H1 (cell line): ENCODE measurements around the gene CD46. TPM values are rescaled to one million over a fixed set of nuclear protein-coding genes. Genes with fewer than 3 reads are reported as not detected.

Experiments used
- CBX5 ChIP-seq: fragments of 300-800, 300-1000 bp; sonication (generic); IDR thresholded peaks from 2 replicates; pipeline ENCODE4 v1.7.1; 2016; ENCODE audit warnings: antibody characterized with exemption, low read length, low read depth
- CHD2 ChIP-seq: IDR thresholded peaks from 2 replicates; pipeline ENCODE4 v1.6.1; 2012; ENCODE audit warnings: low read length, improper control_type of control experiment
- CTBP2 ChIP-seq: IDR thresholded peaks from 2 replicates; pipeline ENCODE4 v1.7.0; 2011; ENCODE audit warnings: borderline replicate concordance, mild to moderate bottlenecking, moderate library complexity, mixed read lengths, low read length; ENCODE audit not compliant: insufficient read depth, insufficient read length
- EGR1 ChIP-seq: IDR thresholded peaks from 2 replicates; pipeline ENCODE4 v1.6.1; 2011; ENCODE audit warnings: low read depth, low read length, borderline replicate concordance
- EP300 ChIP-seq, 2 experiments: IDR thresholded peaks; 1 replicate in 1 of 2; 2 replicates in 1 of 2; pipeline ENCODE4 v1.6.1; 2011 to 2012; ENCODE audit warnings: low read depth in 2 of 2, low read length in 2 of 2, mild to moderate bottlenecking in 2 of 2, borderline replicate concordance in 1 of 2, inconsistent platforms in 1 of 2, moderate library complexity in 1 of 2
- GABPA ChIP-seq: IDR thresholded peaks from 2 replicates; pipeline ENCODE4 v1.6.1; 2011; ENCODE audit warnings: mild to moderate bottlenecking, low read length, moderate library complexity, borderline replicate concordance; ENCODE audit not compliant: insufficient read depth
- HDAC6 ChIP-seq: IDR thresholded peaks from one replicate; pipeline ENCODE4 v1.7.1; 2012; ENCODE audit warnings: low read depth, mild to moderate bottlenecking, inconsistent platforms, low read length, moderate library complexity
- JUND ChIP-seq: IDR thresholded peaks from 2 replicates; pipeline ENCODE4 v1.6.1; 2011; ENCODE audit warnings: mild to moderate bottlenecking, improper control_type of control experiment, low read length
- KDM4A ChIP-seq: IDR thresholded peaks from one replicate; pipeline ENCODE4 v1.7.1; 2012; ENCODE audit warnings: low read depth, mild to moderate bottlenecking, moderate library complexity, low read length, inconsistent platforms; ENCODE audit not compliant: severe bottlenecking
- POLR2A ChIP-seq, 2 experiments: IDR thresholded peaks; 1 replicate in 1 of 2; 2 replicates in 1 of 2; pipeline ENCODE4 v1.6.1; 2011; ENCODE audit warnings: low read depth in 2 of 2, low read length in 2 of 2, mild to moderate bottlenecking in 2 of 2; ENCODE audit errors: control extremely low read depth in 1 of 2
- POLR2AphosphoS5 ChIP-seq: IDR thresholded peaks from 2 replicates; pipeline ENCODE4 v1.6.1; 2011; ENCODE audit warnings: low read depth, low read length
- RBBP5 ChIP-seq: IDR thresholded peaks from 2 replicates; pipeline ENCODE4 v1.7.1; 2012; ENCODE audit warnings: low read depth, mild to moderate bottlenecking, inconsistent platforms, low read length, moderate library complexity, borderline replicate concordance
- SIN3A ChIP-seq, 2 experiments: IDR thresholded peaks in 1 of 2; conservative IDR thresholded peaks in 1 of 2; 2 replicates each; pipeline ENCODE4 v1.6.1; 2011 to 2012; ENCODE audit warnings: low read length in 2 of 2, improper control_type of control experiment in 1 of 2, low read depth in 1 of 2, mild to moderate bottlenecking in 1 of 2
- SIX5 ChIP-seq: IDR thresholded peaks from 2 replicates; pipeline ENCODE4 v1.6.1; 2011; ENCODE audit warnings: mild to moderate bottlenecking, low read depth, low read length
- SRF ChIP-seq: IDR thresholded peaks from 2 replicates; pipeline ENCODE4 v1.6.1; 2011; ENCODE audit warnings: mild to moderate bottlenecking, low read depth, low read length, moderate library complexity
- TAF1 ChIP-seq: IDR thresholded peaks from 2 replicates; pipeline ENCODE4 v1.6.1; 2011; ENCODE audit warnings: mild to moderate bottlenecking, low read depth, low read length
- TAF7 ChIP-seq: optimal IDR thresholded peaks from 2 replicates; pipeline ENCODE3; 2011; ENCODE audit warnings: low read depth, mild to moderate bottlenecking, inconsistent platforms, low read length, moderate library complexity, borderline replicate concordance
- polyA plus RNA-seq, 7 experiments: library from polyadenylated mRNA; depleted of rRNA in 3 of 7; stranded (reverse) in 5 of 7; unstranded in 2 of 7; fragments of >200 nt in 5 of 7; fragments of 200-250 nt in 2 of 7; gene quantifications; 1 replicate in 5 of 7; 2 replicates in 1 of 7; 4 replicates in 1 of 7; pipeline versions ENCODE4 v1.2.1 to v1.2.3, GENCODE V29; 2011 to 2013; ENCODE audit warnings: missing spikeins in 2 of 7, mixed read lengths in 2 of 7
- total RNA-seq: library from RNA; stranded (reverse); fragmentation: NEBNext Ultra II Directional; extraction: Animal tissue kit (Norgen Biotek cat#: 25700); gene quantifications from 2 replicates; pipeline ENCODE4 v1.2.1, GENCODE V29; 2021
- TF ChIP-seq, protein P1 (sequence below): IDR thresholded peaks from 2 replicates; pipeline ENCODE4 v1.6.1; 2012; ENCODE audit warnings: low read length, inconsistent platforms
- TF ChIP-seq, protein P2 (sequence below), 3 experiments: IDR thresholded peaks; 1 replicate in 2 of 3; 2 replicates in 1 of 3; pipeline versions ENCODE4 v1.5.1 to v1.6.1; 2011; ENCODE audit warnings: low read length in 3 of 3, mild to moderate bottlenecking in 3 of 3, inconsistent platforms in 2 of 3, low read depth in 1 of 3, moderate library complexity in 1 of 3; ENCODE audit not compliant: insufficient read depth in 1 of 3; ENCODE audit errors: control extremely low read depth in 1 of 3
- TF ChIP-seq, protein P3 (sequence below): IDR thresholded peaks from 2 replicates; pipeline ENCODE4 v1.6.1; 2011; ENCODE audit warnings: low read depth, mild to moderate bottlenecking, low read length; ENCODE audit not compliant: insufficient read depth

Gene CD46
- total and polyA plus RNA-seq, 2 of the 8 experiments (the other 6 are each of a cell fraction or from before 2014, with no cell fraction given): 60.9 to 113 TPM

DNA sequence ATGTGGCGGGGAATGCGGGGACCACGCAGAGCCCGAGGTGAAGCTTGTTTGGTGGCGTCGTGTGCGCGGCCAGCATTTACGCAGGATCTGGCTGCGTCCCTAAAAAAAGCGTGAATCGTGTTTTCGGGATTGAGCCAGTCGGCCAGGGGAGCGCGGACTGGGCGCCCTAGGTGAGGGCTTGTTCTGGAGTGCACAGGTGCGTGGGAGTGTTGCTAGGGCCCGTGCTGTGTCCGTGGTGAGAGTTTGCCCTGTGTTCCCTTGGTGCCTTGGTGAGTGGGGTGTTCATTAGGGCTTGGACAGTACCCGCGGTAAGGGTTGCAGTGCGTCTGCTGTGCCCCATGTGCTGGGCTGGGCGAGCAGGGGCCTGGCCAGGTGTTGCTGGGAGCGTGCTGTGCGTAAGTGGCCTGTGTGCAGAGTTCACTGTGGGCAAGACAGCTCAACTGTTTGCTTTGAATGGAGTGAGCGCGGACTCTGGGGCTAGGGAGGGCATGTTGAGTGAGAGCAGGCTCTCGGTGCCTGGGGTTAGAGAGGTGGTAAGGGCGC, 673 bp downstream of the CD46 start (continued):
- no peak for TF ChIP-seq HDAC6
- TF ChIP-seq CBX5: no peak
- TF ChIP-seq GABPA: no peak
- TF ChIP-seq, protein P1, sequence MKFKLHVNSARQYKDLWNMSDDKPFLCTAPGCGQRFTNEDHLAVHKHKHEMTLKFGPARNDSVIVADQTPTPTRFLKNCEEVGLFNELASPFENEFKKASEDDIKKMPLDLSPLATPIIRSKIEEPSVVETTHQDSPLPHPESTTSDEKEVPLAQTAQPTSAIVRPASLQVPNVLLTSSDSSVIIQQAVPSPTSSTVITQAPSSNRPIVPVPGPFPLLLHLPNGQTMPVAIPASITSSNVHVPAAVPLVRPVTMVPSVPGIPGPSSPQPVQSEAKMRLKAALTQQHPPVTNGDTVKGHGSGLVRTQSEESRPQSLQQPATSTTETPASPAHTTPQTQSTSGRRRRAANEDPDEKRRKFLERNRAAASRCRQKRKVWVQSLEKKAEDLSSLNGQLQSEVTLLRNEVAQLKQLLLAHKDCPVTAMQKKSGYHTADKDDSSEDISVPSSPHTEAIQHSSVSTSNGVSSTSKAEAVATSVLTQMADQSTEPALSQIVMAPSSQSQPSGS: no peak
- TF ChIP-seq POLR2A (IDR thresholded peaks at IDR 0.05; ENCODE audit: control extremely low read depth in 1 of 2, low read depth in 2 of 2, low read length in 2 of 2): no peak
- peak; percentile 55; the same call in 1 of the 2 replicates for TF ChIP-seq POLR2AphosphoS5
- TF ChIP-seq JUND: no peak
- TF ChIP-seq EGR1: no peak
- no peak for TF ChIP-seq TAF1
- no peak; the same call in 1 of the 2 replicates for TF ChIP-seq RBBP5
- TF ChIP-seq, protein P2, sequence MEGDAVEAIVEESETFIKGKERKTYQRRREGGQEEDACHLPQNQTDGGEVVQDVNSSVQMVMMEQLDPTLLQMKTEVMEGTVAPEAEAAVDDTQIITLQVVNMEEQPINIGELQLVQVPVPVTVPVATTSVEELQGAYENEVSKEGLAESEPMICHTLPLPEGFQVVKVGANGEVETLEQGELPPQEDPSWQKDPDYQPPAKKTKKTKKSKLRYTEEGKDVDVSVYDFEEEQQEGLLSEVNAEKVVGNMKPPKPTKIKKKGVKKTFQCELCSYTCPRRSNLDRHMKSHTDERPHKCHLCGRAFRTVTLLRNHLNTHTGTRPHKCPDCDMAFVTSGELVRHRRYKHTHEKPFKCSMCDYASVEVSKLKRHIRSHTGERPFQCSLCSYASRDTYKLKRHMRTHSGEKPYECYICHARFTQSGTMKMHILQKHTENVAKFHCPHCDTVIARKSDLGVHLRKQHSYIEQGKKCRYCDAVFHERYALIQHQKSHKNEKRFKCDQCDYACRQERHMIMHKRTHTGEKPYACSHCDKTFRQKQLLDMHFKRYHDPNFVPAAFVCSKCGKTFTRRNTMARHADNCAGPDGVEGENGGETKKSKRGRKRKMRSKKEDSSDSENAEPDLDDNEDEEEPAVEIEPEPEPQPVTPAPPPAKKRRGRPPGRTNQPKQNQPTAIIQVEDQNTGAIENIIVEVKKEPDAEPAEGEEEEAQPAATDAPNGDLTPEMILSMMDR (IDR thresholded peaks at IDR 0.05; ENCODE audit: control extremely low read depth in 1 of 3, insufficient read depth in 1 of 3, low read depth in 1 of 3, low read length in 3 of 3): no peak
- TF ChIP-seq EP300 (IDR thresholded peaks at IDR 0.05; ENCODE audit: borderline replicate concordance in 1 of 2, low read depth in 2 of 2, low read length in 2 of 2): no peak
- TF ChIP-seq, protein P3, sequence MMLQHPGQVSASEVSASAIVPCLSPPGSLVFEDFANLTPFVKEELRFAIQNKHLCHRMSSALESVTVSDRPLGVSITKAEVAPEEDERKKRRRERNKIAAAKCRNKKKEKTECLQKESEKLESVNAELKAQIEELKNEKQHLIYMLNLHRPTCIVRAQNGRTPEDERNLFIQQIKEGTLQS: no peak
- no peak for TF ChIP-seq SRF
- no peak for TF ChIP-seq CTBP2
- no peak for TF ChIP-seq KDM4A
- no peak for TF ChIP-seq TAF7
- 0 out of 4 replicates have a peak, but pooled peaks have one; percentile 14 to 17 for TF ChIP-seq SIN3A (conservative IDR thresholded peaks at IDR 0.05 in 1 of 2, IDR thresholded peaks at IDR 0.05 in 1 of 2; ENCODE audit: low read depth in 1 of 2, low read length in 2 of 2)
- no peak for TF ChIP-seq CHD2
- TF ChIP-seq SIX5: no peak
